Neutrophil (primary cell): ENCODE data around the gene POP4.

Source experiments
- H3K27ac ChIP-seq: fragments of 200-600 bp; sonication (generic); 2 replicates; pipeline ENCODE4 v1.5.1; 2016; ENCODE audit warnings: mild to moderate bottlenecking, moderate library complexity
- H3K27me3 ChIP-seq: fragments of 200-600 bp; sonication (generic); 2 replicates; pipeline ENCODE4 v1.6.0; 2016; ENCODE audit warnings: mild to moderate bottlenecking
- H3K36me3 ChIP-seq: fragments of 200-600 bp; sonication (generic); 2 replicates; pipeline ENCODE4 v1.5.1; 2017
- H3K4me1 ChIP-seq, 2 experiments: fragments of 200-600 bp in 1 of 2; sonication (generic) in 1 of 2; 1 replicate in 1 of 2; 2 replicates in 1 of 2; pipeline versions ENCODE4 v1.5.1 to v1.6.1; 2013 to 2016; ENCODE audit warnings: low read depth in 1 of 2, low read length in 1 of 2, mild to moderate bottlenecking in 1 of 2, moderate library complexity in 1 of 2; ENCODE audit not compliant: control insufficient read depth in 1 of 2, insufficient read depth in 1 of 2
- H3K4me3 ChIP-seq, 2 experiments: fragments of 200-600 bp in 1 of 2; sonication (generic) in 1 of 2; 1 replicate in 1 of 2; 2 replicates in 1 of 2; pipeline ENCODE4 v1.5.1; 2013 to 2016; ENCODE audit warnings: low read depth in 1 of 2, low read length in 1 of 2, mild to moderate bottlenecking in 1 of 2, moderate library complexity in 1 of 2
- H3K9me3 ChIP-seq: fragments of 200-600 bp; sonication (generic); 2 replicates; pipeline ENCODE4 v1.5.1; 2016
- TF ChIP-seq, protein P1 (sequence below): fragments of 200-600 bp; sonication (generic); IDR thresholded peaks from 2 replicates; pipeline ENCODE4 v1.5.1; 2016; ENCODE audit warnings: antibody characterized with exemption

Gene POP4

DNA sequence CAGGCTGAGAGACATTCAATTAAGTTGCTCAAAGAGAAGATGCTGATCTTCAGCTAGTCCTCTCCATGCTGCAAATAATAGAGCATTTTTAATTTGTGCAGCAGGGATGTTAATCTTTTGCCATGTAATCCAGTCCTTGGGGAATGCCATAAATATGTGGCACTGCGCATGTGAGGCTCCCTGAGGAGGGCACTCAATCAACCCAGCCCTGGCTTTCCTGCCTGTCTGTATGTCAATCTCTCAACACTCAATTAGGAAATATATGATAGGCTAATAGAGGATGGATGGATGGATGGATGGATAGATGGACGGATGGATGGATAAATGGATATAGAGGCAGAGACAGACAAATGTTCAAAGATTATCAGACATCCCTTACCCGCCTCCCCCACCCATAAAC lies 31.6 kb upstream of the POP4 start:
- H3K9me3 ChIP-seq = no peaks in the 10 kb centered on the region

DNA sequence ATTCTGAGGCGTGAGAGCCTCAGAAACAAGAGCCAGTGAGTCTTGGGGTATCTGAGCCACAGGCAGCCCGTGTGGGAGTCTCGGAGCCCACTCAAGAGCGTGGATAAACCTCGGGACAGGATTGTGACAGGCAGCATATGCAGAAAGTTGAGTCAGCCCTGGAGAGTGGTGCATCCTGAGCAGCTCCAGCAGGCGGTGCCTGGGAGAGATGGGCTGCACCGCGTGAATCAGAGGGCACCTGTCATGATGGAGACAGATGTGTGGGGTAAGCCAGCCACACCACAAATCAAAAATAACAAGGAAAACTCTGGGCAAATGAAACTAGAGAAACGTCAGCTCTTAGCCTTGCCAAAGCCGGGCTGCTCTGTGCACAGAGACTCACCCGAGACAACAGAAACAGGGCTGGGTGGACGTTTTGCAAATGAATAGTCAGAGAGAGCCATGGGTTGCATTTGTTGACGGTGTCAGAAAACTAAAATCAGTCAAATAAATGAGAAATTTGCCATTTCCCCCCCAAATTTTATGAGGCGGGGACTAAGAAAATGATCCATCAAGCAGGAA lies 30.0 kb upstream of the POP4 start:
- Histone ChIP-seq H3K4me1 (no peaks in the 10 kb centered on the region), H3K27me3 (peaks cover 51% of the 10 kb centered on the region), H3K27ac (no peak overlapping the region), H3K9me3 (no peaks in the 10 kb centered on the region), H3K4me3 (no peak overlapping the region), H3K36me3 (no peaks in the 10 kb centered on the region)
- TF ChIP-seq, protein P1, sequence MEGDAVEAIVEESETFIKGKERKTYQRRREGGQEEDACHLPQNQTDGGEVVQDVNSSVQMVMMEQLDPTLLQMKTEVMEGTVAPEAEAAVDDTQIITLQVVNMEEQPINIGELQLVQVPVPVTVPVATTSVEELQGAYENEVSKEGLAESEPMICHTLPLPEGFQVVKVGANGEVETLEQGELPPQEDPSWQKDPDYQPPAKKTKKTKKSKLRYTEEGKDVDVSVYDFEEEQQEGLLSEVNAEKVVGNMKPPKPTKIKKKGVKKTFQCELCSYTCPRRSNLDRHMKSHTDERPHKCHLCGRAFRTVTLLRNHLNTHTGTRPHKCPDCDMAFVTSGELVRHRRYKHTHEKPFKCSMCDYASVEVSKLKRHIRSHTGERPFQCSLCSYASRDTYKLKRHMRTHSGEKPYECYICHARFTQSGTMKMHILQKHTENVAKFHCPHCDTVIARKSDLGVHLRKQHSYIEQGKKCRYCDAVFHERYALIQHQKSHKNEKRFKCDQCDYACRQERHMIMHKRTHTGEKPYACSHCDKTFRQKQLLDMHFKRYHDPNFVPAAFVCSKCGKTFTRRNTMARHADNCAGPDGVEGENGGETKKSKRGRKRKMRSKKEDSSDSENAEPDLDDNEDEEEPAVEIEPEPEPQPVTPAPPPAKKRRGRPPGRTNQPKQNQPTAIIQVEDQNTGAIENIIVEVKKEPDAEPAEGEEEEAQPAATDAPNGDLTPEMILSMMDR = no peak

More for the DNA sequence above, 31.6 kb upstream of the POP4 start:
- no peaks in the 10 kb centered on the region for H3K4me1 ChIP-seq
- no peak overlapping the region for H3K4me3 ChIP-seq
- H3K36me3 ChIP-seq = no peaks in the 10 kb centered on the region
- TF ChIP-seq, protein P1 = no peak
- no peak overlapping the region for H3K27ac ChIP-seq
- peaks cover 56% of the 10 kb centered on the region for H3K27me3 ChIP-seq

DNA sequence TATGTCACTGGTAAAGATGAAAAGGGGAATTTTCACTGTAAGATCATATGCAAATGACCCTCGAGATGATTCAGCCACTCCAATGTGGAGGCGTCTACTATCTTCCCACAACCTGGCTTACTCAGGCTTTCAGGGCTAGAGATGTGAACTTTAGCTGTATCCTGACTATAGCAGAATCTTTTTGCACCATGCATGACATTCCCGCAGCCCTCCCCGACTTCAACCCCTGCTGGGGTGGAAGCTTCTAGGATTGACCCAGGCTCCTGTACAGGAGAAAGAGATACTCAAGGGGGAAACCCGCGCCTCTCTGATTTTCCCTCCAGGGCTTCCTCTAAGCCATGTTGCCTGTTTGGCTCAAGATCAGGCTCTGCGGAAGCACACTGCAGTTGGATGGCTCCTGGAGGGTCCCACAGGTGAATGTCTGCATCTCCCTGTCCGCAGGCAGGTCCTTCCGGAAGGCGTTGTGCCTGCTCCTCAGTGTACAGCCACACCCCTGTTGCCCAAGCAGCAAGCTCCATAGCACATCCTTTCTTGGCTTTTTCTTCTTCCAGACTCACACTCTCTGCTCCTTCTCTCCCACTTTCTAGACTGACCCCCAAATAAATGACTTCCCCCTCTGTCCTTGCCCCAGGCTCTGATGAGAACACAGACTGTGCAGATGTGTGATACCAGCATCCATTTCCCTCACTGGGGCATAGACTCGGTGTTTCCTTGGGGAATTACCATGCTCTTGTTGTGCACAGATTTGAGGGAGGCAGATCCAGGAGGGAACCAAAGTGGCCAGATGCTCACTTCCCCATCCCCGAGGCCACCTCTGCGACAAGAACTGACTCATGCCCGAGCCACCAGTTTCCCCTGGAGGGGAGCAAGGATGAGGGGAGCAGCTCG lies 29.1 kb upstream of the POP4 start:
- TF ChIP-seq, protein P1 = no peak
- H3K4me1 ChIP-seq = no peaks in the 10 kb centered on the region
- peaks cover 47% of the 10 kb centered on the region for H3K27me3 ChIP-seq
- no peaks in the 10 kb centered on the region for H3K36me3 ChIP-seq
- no peaks in the 10 kb centered on the region for H3K9me3 ChIP-seq
- no peak overlapping the region for H3K27ac ChIP-seq
- H3K4me3 ChIP-seq = no peak overlapping the region

DNA sequence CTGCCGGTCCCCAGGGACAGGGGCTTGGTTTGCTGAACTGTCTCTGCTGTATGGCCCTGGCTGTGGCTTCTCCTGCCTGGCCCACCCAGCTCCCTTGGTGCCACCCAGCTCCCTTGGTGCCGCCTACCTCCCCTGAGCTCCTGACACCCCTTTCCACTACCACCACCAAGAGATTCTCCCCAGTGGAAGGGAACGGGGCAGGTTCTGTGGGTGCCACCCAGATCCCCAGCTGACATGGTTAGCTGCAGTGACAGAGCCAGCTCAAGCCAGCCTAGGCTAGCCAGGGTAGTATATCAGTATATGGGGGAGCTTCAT lies 28.5 kb upstream of the POP4 start:
- TF ChIP-seq, protein P1 = no peak
- Histone ChIP-seq H3K9me3 (no peaks in the 10 kb centered on the region), H3K27ac (no peak overlapping the region), H3K4me1 (no peaks in the 10 kb centered on the region), H3K27me3 (peaks cover 53% of the 10 kb centered on the region), H3K36me3 (no peaks in the 10 kb centered on the region), H3K4me3 (no peak overlapping the region)

DNA sequence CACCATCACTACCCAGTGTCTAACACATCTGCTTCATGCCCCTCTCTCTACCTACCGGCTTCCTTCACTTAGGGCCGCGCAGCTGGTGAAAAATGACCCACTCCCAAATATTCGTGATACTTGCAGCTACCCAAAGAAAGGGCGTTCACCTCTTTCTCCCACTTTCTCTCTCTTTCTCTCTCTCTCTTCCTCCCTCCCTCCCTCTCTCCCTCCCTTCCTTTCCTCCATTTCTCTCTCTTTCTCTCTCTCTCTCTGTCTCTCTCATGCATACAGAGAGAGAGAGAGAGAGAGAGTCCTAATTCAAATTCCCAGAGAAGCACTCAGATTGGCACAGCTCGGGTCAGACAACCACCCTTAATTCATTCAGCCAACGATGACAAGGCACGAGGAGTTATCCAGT lies 27.7 kb upstream of the POP4 start:
- TF ChIP-seq, protein P1 = no peak
- H3K27ac ChIP-seq = no peak overlapping the region
- H3K4me1 ChIP-seq = no peaks in the 10 kb centered on the region

More for the DNA sequence above, 27.7 kb upstream of the POP4 start:
- H3K9me3 ChIP-seq = no peaks in the 10 kb centered on the region
- peaks cover 47% of the 10 kb centered on the region for H3K27me3 ChIP-seq
- H3K36me3 ChIP-seq = no peaks in the 10 kb centered on the region
- no peak overlapping the region for H3K4me3 ChIP-seq
